Activated T-cell treated with anti-CD3 and anti-CD28 coated beads, Interleukin-2, amount 50 U/mL, for 24 hours (primary cell): ENCODE data around the gene C1orf74.
"Not testable (repeated sequence)": the region's sequence is repeated elsewhere in the genome, so short reads cannot be mapped to it uniquely, and the experiment has no call there.

Experiments
- DNase-seq: peaks from one replicate; pipeline ENCODE4 v3.0.0-alpha.2; 2020
- H3K27ac Mint-ChIP-seq: 2 replicates; pipeline ENCODE4 v1.8.0; 2020; ENCODE audit warnings: mild to moderate bottlenecking, mixed read lengths
- H3K27me3 Mint-ChIP-seq: 2 replicates; pipeline ENCODE4 v1.8.0; 2020; ENCODE audit warnings: mixed read lengths
- H3K36me3 Mint-ChIP-seq: 2 replicates; pipeline ENCODE4 v1.8.0; 2020; ENCODE audit warnings: low read depth, mixed read lengths
- H3K4me1 Mint-ChIP-seq: 2 replicates; pipeline ENCODE4 v1.8.0; 2020; ENCODE audit warnings: low read depth, mixed read lengths
- H3K4me3 Mint-ChIP-seq: 2 replicates; pipeline ENCODE4 v1.8.0; 2020; ENCODE audit warnings: mild to moderate bottlenecking, moderate library complexity, mixed read lengths
- H3K9me3 Mint-ChIP-seq: 2 replicates; pipeline ENCODE4 v1.8.0; 2020; ENCODE audit warnings: mixed read lengths

C1orf74 gene

DNA sequence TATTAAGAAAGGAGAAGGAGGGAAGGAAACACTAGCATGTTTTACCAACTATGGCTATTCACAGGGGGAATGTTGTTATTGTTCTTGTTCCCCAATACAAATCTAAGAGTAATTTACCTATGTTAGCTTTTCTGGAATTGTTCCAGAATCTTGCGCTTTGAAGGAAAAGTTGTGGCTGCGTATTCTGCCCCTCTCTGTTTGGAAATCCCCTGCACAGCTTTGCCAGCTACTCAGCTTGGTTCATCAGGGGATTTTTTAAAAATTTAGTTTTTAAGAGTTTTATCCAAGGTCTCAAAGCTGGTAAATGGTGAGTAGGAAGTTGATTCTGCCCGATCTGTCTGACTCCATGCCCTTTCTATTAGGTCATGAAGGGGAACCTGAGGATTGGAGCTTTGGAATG lies 31.1 kb upstream of the C1orf74 start:
- no peak overlapping the region for H3K4me3 Mint-ChIP-seq
- no peaks in the 10 kb centered on the region for H3K36me3 Mint-ChIP-seq
- H3K27ac Mint-ChIP-seq = peak overlapping the region; percentile 5
- peaks cover 8% of the 10 kb centered on the region for H3K27me3 Mint-ChIP-seq
- H3K9me3 Mint-ChIP-seq = no peaks in the 10 kb centered on the region
- DNase-seq = no peak
- peaks cover 8% of the 10 kb centered on the region for H3K4me1 Mint-ChIP-seq

DNA sequence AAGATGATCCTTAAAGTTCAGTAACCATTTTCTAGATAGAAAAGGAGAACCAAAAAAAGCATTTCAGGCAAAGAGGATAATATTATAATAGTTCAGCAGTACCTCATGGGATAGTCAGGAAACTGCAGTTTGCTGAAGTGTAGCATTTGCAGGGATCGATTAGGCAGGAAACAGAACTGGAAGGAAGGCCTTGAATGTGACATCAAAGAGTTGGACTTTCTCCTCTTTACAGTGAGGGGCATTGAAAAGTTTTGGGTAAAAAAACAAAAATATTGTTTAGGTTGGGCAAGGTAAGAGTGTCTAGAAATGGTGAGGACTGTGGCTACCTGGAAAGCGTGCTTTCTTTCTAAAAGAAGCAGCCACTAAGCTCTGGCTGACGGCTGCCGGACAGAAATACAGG lies 29.5 kb upstream of the C1orf74 start:
- Mint-ChIP-seq H3K27me3 (peaks cover 5% of the 10 kb centered on the region), H3K27ac (no peak overlapping the region)
- no peak for DNase-seq

DNA sequence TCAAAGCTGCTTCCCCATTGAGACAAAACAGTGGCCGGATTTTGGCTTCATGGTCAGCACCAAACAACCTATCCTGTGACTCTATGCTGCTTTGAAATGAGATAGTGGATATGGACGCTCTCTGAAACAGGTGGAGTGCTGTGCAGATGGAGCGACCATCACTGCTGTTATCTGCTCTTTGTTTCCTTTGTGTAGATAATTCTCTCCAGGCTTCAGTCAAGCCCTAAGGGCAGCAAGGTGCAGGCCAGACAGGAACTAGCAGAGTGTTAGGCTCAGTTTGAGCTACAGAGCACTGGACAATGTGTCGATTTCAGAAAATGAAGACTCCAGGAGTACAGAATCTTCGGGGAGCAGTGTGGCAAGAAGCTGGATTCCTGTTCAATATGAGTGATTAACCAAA lies 26.4 kb upstream of the C1orf74 start:
- H3K27me3 Mint-ChIP-seq = no peaks in the 10 kb centered on the region
- no peaks in the 10 kb centered on the region for H3K9me3 Mint-ChIP-seq
- H3K4me1 Mint-ChIP-seq = peaks cover 16% of the 10 kb centered on the region
- no peak for DNase-seq
- H3K27ac Mint-ChIP-seq = no peak overlapping the region
- no peaks in the 10 kb centered on the region for H3K36me3 Mint-ChIP-seq
- H3K4me3 Mint-ChIP-seq = no peak overlapping the region

More for the DNA sequence above, 29.5 kb upstream of the C1orf74 start:
- Mint-ChIP-seq H3K36me3 (no peaks in the 10 kb centered on the region), H3K9me3 (no peaks in the 10 kb centered on the region), H3K4me3 (no peak overlapping the region), H3K4me1 (peaks cover 8% of the 10 kb centered on the region)

DNA sequence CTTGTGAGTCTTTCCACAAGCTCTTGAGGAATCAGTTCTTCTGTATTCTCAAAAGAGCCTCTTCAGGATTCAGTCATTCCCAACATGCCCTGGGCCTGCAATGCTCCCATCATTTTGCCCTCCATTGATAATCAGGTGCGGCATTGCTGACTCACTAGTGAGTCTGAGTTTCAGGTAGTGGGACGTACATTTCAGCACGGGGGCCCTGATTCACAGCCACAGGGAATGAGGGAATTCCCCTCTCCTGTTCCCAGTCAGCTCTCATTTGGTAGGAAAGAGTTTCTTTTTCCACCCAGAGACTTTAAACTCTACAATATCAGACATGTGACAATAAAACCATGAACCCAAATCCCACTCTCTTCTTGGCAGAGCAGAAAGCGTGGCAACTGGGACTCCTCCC lies 25.3 kb upstream of the C1orf74 start:
- no peak for DNase-seq
- Mint-ChIP-seq H3K4me1 (peaks cover 18% of the 10 kb centered on the region), H3K9me3 (no peaks in the 10 kb centered on the region), H3K27ac (no peak overlapping the region), H3K4me3 (no peak overlapping the region), H3K36me3 (no peaks in the 10 kb centered on the region), H3K27me3 (peaks cover 3% of the 10 kb centered on the region)

DNA sequence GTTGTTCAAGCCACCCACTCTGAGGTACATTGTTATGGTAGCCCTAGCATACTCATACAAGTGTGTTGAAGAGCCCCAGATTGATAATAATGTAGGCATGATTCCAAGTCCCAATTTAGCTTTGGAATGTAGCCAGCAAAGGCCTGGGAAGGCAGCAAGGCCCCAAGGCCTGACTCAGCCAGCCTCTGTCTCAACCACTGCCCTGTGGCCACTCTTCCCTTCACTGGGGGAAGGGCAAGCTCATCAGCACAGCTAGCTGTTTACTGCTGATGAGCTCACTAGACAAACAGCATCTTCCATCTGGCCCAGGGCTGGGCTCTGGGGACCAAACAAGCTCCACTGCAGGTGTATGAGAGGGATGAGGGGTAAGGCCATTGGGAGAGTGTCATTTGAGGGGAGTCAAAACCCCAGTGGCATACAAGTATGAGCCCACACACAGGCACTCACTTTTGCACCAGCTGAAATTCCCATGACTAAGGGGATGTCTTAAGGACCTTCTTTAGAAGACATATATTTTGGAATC lies 23.8 kb upstream of the C1orf74 start:
- Mint-ChIP-seq H3K27me3 (peaks cover 6% of the 10 kb centered on the region), H3K27ac (no peak overlapping the region), H3K9me3 (no peaks in the 10 kb centered on the region), H3K36me3 (no peaks in the 10 kb centered on the region), H3K4me3 (no peak overlapping the region), H3K4me1 (peaks cover 20% of the 10 kb centered on the region)
- DNase-seq = no peak

DNA sequence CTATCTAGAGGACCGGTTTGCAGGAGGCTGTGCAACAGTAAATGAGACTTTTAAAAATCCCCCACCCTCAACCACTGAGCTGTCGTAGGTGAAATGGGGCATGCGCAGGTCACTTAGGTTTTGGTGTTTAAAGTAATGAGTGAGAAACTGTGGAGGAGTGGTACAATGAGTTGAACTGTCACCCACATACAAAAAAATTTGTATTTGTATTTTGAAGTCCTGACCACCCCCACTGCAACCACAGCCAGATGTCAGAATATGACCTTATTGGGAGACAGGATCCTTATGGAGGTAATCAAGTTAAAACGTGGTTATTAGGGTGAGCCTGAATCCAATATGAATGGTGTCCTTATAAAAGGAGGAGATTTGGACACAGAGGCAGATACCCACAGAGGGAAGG lies 23.1 kb upstream of the C1orf74 start:
- H3K36me3 Mint-ChIP-seq = no peaks in the 10 kb centered on the region
- no peak overlapping the region for H3K27ac Mint-ChIP-seq
- no peaks in the 10 kb centered on the region for H3K9me3 Mint-ChIP-seq
- H3K27me3 Mint-ChIP-seq = peaks cover 6% of the 10 kb centered on the region
- peaks cover 20% of the 10 kb centered on the region for H3K4me1 Mint-ChIP-seq
- no peak for DNase-seq
- H3K4me3 Mint-ChIP-seq = no peak overlapping the region

DNA sequence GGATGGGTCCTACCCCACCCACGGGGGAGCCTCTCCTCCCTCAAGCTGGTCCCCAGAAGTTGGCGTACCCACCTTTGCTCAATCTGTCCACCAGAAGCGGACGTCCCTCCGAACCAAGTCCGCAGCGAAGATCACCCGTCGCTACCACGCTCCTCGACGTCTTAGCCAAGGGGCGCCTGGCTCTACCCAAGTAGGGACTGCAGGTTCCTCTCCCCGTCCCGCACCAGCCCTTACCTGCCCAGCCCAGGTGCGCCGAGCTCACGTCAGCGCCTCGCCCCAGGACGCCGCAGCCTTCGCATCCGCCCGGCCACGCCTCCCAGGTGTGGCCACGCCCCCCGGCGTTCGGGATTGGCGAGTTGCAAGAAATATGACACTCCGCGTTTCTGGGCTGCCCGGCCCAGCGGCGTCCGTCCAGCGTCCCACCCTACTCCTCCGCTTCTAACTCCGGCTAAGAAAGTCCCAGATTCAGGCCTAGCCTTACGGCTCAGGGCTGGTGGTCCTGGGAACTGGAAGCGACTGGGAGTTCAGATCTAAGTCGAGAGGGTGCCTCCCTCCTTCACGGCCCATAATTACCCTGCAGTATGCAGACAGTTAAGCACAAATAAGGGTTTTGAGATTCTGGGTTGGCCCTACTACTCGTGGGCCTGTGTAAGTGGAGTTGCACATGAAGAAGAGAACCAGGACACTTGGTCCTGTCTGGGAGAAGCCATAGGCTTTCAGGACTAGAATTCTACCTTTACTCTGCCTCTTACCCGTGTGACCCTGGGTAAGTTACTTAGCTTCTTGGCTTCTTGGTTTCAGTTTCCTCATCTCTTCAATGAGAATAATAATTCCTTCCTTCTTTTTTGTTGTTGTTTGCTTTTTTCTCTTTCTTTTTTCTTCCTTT lies 21.8 kb upstream of the C1orf74 start, which contains the start of gene IRF6:
IRF6 (minus strand) TSS at position 268 of the 886 bp plus-strand sequence. CDS start 4,729 bp downstream, outside the sequence.
- peaks cover 20% of the 10 kb centered on the region for H3K4me1 Mint-ChIP-seq
- peaks cover 6% of the 10 kb centered on the region for H3K27me3 Mint-ChIP-seq
- H3K9me3 Mint-ChIP-seq = no peaks in the 10 kb centered on the region
- DNase-seq = peak; percentile 82
- H3K36me3 Mint-ChIP-seq = no peaks in the 10 kb centered on the region
- peak within 1 kb of the TSS; percentile 76 for H3K27ac Mint-ChIP-seq
- peak within 1 kb of the TSS; percentile 75 for H3K4me3 Mint-ChIP-seq

DNA sequence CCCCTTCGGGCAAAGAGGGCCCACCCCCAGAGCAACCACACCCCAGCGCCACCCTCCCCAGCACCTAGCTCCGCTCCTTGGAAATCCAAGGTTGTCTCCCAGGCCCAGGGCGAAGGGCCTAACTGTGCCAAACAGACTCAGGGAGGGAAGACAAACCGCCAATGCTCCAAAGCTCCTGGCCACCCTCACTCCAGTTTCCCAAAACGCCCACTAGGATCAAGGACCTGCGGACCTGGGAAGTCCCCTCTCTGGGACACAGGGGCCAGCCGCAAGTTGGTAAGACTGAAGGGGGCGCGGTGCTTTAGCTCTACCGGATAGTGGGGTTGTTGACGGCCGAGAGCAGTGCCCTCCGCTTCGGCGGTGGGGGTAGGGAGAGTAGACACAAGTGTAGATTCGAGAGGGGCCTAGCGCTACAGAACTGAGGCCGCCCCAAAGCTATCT lies 21.0 kb upstream of the C1orf74 start:
- H3K36me3 Mint-ChIP-seq = no peaks in the 10 kb centered on the region
- peaks cover 6% of the 10 kb centered on the region for H3K27me3 Mint-ChIP-seq
- H3K4me3 Mint-ChIP-seq = peak overlapping the region; percentile 75
- no peaks in the 10 kb centered on the region for H3K9me3 Mint-ChIP-seq
- H3K4me1 Mint-ChIP-seq = peaks cover 20% of the 10 kb centered on the region
- no peak overlapping the region for H3K27ac Mint-ChIP-seq
- no peak for DNase-seq

DNA sequence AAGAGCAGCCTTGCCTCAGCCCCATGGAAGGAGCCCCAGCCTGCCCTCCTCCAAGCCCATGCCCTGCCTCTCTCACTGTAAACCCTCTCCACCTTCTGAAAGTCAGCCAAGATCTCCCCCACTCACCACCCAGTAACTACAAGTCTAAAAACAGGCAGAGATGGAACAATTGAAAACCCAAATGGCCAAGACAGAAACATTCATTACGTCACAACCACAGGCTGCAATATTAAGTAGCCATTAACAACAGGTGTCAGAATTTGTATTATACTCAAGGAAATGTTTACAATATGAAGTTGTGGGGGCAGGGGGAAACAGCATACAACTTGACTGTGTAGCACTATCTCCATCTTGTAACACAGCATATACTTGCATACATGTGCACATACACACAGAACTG lies 19.2 kb upstream of the C1orf74 start:
- H3K4me3 Mint-ChIP-seq = no peak overlapping the region
- H3K36me3 Mint-ChIP-seq = no peaks in the 10 kb centered on the region
- no peak overlapping the region for H3K27ac Mint-ChIP-seq
- H3K27me3 Mint-ChIP-seq = peaks cover 6% of the 10 kb centered on the region
- H3K4me1 Mint-ChIP-seq = peaks cover 20% of the 10 kb centered on the region
- DNase-seq = no peak
- H3K9me3 Mint-ChIP-seq = no peaks in the 10 kb centered on the region

DNA sequence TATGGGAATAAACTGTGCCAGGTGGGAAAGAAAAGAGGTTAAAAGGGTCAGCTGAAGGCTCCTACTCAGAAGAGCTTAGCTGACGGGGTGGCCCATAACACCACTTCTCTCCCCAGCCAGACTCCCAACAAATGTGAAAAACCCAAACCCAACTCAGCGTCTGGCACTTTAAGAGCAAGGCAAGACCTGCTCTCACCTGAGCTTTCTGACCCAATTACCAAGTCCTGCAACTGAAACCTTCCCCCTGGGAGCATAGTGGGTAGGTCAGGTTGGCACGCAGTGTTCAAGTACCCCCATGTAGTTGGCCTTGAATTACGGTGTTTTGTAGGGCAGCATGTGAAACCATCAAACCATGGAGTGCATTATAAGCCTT lies 18.4 kb upstream of the C1orf74 start:
- Mint-ChIP-seq H3K4me3 (no peak overlapping the region), H3K9me3 (no peaks in the 10 kb centered on the region), H3K27me3 (peaks cover 6% of the 10 kb centered on the region), H3K27ac (no peak overlapping the region), H3K4me1 (peaks cover 20% of the 10 kb centered on the region), H3K36me3 (no peaks in the 10 kb centered on the region)
- no peak for DNase-seq

DNA sequence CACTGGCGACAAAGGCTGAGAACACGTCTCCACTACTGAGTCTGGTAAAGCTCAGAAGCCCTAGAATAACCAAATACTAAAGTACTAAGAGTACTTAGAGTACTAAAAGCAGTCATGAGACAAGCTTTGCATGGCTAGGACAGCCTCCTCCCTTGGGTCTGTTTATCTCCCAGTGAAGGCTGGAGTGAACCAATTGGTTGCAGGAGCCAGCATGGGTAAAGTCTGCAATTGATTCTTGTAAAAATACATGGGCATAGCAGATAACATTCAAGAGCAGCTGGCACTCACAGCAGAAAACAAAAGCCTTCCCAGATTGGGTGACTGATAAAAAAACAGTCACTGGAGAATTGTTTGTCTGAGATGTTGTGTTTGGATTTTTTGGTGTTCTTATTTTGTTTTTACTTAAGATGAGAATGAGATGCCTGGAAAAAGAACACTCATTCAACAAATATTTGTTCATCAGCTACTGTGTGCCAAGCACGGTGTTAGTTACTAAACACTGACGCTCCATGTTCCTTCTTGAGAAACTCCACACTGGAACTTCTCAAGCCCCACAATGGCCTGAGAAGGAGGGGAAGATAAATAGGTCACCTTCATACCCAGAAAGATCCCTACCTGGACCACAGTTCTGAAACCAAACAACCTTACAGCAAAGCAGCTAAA lies 17.9 kb upstream of the C1orf74 start:
- H3K27me3 Mint-ChIP-seq = peaks cover 6% of the 10 kb centered on the region
- H3K9me3 Mint-ChIP-seq = no peaks in the 10 kb centered on the region
- H3K27ac Mint-ChIP-seq = no peak overlapping the region
- peaks cover 16% of the 10 kb centered on the region for H3K4me1 Mint-ChIP-seq
- H3K4me3 Mint-ChIP-seq = no peak overlapping the region
- no peaks in the 10 kb centered on the region for H3K36me3 Mint-ChIP-seq
- no peak for DNase-seq

DNA sequence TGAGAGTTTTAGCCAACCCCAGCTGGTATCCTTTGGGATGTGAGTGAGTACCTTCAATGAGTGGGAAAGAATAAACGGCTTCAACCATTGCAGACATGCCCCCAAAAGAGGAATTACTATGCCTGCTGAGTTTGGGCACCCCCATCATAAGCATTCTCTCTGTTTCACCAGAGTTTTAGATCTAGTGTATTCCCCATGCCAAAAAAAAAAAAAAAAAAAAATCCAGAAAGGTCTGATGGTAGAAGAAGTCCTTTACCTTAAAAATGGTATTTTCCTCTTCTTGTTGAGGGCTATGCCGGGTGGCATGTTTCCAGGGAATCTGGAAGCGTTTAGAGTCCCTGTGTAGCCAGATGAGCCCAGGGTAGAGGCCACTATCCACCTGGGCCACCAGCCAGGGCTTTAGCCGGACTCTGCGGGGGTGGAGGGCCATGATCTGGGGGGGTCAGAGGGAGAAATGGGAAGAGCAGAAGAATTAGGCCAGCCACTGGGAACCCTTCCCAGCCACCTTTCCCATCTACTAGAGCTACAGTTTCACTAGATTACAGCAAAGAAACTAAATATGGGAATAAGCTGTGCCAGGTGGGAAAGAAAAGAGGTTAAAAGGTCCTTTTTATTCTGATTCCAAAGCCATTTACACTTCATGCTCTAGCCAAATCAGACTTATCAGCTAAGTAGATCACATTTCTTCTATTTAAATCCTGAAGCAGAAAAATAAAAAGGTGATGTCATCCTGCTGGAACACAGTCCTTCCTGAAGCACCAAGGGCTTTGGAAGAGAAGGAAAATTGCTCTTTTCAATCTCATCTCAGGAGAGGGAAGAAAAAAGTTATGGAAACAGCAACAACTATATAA lies 16.9 kb upstream of the C1orf74 start:
- H3K36me3 Mint-ChIP-seq = no peaks in the 10 kb centered on the region
- peaks cover 12% of the 10 kb centered on the region for H3K4me1 Mint-ChIP-seq
- DNase-seq = no peak
- H3K9me3 Mint-ChIP-seq = no peaks in the 10 kb centered on the region
- peaks cover 6% of the 10 kb centered on the region for H3K27me3 Mint-ChIP-seq
- no peak overlapping the region for H3K27ac Mint-ChIP-seq
- H3K4me3 Mint-ChIP-seq = no peak overlapping the region

DNA sequence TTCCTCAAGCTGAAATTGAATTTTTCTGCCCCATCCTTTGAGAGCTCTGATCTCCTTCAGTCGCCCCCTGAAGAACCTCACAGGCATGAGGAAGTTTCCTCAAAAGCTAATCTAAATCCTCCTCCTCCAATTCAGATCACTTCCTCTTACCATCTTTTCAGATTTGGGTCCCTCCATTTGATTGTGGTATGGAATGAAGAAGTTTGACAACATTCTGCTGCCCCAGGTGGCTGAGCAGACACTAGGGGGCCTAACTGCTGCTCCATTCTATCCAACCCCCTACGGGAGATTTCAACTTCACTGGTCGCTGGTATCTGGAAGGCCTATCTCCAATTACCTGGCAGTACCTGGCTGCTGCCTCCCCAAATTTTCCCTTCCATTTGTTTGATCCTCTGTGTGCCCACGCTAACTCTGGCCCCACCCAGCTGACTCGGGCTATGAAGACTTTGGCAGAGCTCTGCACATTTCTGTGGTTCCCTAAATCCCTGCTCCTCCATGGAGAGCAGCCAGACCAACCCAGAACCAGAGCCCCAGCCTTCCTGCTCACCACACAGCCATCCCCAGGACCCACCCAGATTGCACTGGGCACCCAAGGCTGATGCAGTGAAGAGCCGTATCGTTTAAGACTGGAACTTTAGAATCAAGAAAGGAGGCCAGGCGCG lies 13.8 kb upstream of the C1orf74 start:
- Mint-ChIP-seq H3K4me1 (no peaks in the 10 kb centered on the region), H3K4me3 (no peak overlapping the region), H3K36me3 (no peaks in the 10 kb centered on the region), H3K27me3 (peaks cover 7% of the 10 kb centered on the region), H3K9me3 (no peaks in the 10 kb centered on the region), H3K27ac (no peak overlapping the region)
- no peak for DNase-seq

DNA sequence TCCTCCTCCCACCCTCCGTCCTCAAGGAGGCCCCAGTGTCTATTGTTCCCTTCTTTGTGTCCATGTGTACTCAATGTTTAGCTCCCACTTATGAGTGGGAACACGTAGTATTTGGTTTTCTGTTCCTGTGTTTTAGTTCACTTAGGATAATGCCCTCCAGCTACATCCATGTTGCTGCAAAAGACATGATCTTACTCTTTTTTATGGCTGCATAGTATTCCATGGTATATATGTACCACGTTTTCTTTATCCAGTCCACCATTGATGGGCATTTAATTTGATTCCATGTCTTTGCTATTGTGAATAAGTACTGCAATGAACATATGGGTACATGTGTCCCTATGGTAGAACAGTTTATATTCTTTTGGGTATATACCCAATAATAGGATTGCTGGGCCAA lies 9.4 kb upstream of the C1orf74 start:
- not testable (repeated sequence) for H3K9me3 Mint-ChIP-seq, H3K4me3 Mint-ChIP-seq, DNase-seq, H3K4me1 Mint-ChIP-seq, H3K36me3 Mint-ChIP-seq, H3K27me3 Mint-ChIP-seq, H3K27ac Mint-ChIP-seq
